Thyroid gland (tissue), 4 donors: ENCODE measurements around the gene PTAFR. TPM values are rescaled to one million over a fixed set of nuclear protein-coding genes. Genes with fewer than 3 reads are reported as not detected.

Source experiments
- DNase-seq, 2 donors: peaks; one replicate each; pipeline ENCODE4 v3.0.0-alpha.2; 2019
- H3K27ac ChIP-seq, 3 donors: fragments of 200-600 bp; sonication (generic); 1 replicate in 2 of 3; 2 replicates in 1 of 3; pipeline ENCODE4 v1.5.1; 2016 to 2019; ENCODE audit warnings: mild to moderate bottlenecking in 1 of 3, moderate library complexity in 1 of 3
- H3K27me3 ChIP-seq: fragments of 200-600 bp; sonication (generic); one replicate; pipeline ENCODE4 v1.5.1; 2019
- H3K36me3 ChIP-seq, 2 donors: fragments of 200-600 bp; sonication (generic); one replicate each; pipeline ENCODE4 v1.5.1; 2016 to 2019
- H3K4me1 ChIP-seq, 2 donors: fragments of 200-600 bp; sonication (generic); one replicate each; pipeline ENCODE4 v1.5.1; 2017 to 2019
- H3K4me3 ChIP-seq, 3 donors: fragments of 200-600 bp; sonication (generic); replicated peaks in 1 of 3; 1 replicate in 2 of 3; 2 replicates in 1 of 3; pipeline ENCODE4 v1.5.1; 2016; ENCODE audit warnings: mild to moderate bottlenecking in 1 of 3
- H3K9me3 ChIP-seq: fragments of 200-600 bp; sonication (generic); one replicate; pipeline ENCODE4 v1.5.1; 2017
- POLR2A ChIP-seq, 2 donors: fragments of 450-650 bp; IDR thresholded peaks; one replicate each; pipeline ENCODE4 v1.6.1; 2017; ENCODE audit warnings: antibody characterized with exemption in 2 of 2, mild to moderate bottlenecking in 2 of 2, moderate library complexity in 1 of 2
- WGBS, 2 donors: methylation state at CpG; one replicate each; pipeline ENCODE4 v1.1.5; 2017; 5-methylcytosine and 5-hydroxymethylcytosine counted together
- intact Hi-C: fragments of 100-400 bp; cut with DNase I; formaldehyde crosslinking; loops from one replicate; pipeline ENCODE4 v1.15.1; 2023
- total RNA-seq, 4 donors: library from RNA; depleted of rRNA; stranded (reverse); fragments of >200 nt; gene quantifications; one replicate each; pipeline ENCODE4 v1.2.3, GENCODE V29; 2016
- TF ChIP-seq, protein P1 (sequence below), 6 experiments: fragments of 200-600 bp in 3 of 6; fragments of 450-650 bp in 3 of 6; sonication (generic) in 3 of 6; IDR thresholded peaks; one replicate each; pipeline ENCODE4 v1.5.1; 2016 to 2019; ENCODE audit warnings: antibody characterized with exemption in 6 of 6, mild to moderate bottlenecking in 2 of 6, inconsistent platforms in 1 of 6, moderate library complexity in 1 of 6

Gene PTAFR
- total RNA-seq, 4 donors from 2014 or later = 1.4 to 2.0 (median 1.6) TPM

DNA sequence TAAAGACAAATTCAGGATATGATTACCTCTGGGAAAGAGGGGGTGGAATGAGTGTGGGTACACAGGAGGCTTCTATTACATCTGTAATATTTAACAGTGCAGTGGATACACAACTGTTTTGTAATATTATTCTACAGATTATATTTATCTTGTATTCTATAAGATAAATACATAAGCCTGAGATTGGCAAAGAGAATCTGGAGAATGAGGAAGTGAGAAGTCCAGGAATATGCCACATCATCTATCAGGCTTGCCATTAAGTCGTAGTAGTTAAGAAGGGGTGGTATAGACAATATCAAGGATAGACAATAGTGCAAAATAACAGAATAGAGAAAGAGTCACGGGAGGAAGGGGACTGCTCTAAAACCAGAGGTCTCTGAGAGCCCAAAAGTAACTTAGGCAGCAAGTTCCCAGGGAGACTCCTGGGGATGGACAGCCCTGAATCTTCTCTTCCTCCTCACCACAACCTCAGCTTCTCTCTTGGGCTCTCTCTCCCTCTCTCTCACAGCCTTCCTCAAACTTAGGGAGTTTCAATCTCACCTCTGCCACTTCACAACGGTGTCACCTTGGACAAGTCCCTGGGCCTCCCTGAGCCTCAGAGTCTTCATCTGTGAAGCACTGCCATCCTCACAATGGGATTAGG is 14.0 kb upstream of the PTAFR start:
- TF ChIP-seq, protein P1, sequence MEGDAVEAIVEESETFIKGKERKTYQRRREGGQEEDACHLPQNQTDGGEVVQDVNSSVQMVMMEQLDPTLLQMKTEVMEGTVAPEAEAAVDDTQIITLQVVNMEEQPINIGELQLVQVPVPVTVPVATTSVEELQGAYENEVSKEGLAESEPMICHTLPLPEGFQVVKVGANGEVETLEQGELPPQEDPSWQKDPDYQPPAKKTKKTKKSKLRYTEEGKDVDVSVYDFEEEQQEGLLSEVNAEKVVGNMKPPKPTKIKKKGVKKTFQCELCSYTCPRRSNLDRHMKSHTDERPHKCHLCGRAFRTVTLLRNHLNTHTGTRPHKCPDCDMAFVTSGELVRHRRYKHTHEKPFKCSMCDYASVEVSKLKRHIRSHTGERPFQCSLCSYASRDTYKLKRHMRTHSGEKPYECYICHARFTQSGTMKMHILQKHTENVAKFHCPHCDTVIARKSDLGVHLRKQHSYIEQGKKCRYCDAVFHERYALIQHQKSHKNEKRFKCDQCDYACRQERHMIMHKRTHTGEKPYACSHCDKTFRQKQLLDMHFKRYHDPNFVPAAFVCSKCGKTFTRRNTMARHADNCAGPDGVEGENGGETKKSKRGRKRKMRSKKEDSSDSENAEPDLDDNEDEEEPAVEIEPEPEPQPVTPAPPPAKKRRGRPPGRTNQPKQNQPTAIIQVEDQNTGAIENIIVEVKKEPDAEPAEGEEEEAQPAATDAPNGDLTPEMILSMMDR (IDR thresholded peaks at IDR 0.05) = no peak
- TF ChIP-seq POLR2A (IDR thresholded peaks at IDR 0.05) = no peak

DNA sequence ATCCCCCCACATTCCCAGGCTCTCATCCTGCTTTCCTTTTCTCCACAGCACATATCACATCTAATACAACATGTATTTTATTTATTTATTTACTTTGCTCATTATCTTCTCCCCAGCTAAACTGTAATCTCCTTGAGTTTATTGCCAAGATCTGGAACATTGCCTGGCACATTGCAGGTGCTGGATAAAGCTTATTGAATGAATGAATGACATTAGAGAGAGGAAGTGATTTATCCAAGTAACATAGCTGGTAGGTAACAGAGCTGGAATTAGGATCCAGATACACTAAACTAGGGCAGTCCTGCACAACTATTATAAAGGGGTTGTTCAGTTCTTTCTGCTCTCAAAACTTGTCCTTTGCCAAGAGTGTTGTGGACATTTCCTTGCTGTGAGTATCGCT is 8.6 kb upstream of the PTAFR start:
- H3K36me3 ChIP-seq = no peaks in the 10 kb centered on the region
- DNase-seq = no peak
- H3K27me3 ChIP-seq = no peaks in the 10 kb centered on the region
- H3K9me3 ChIP-seq = no peaks in the 10 kb centered on the region
- TF ChIP-seq, protein P1 (IDR thresholded peaks at IDR 0.05) = no peak
- TF ChIP-seq POLR2A (IDR thresholded peaks at IDR 0.05) = no peak
- H3K4me1 ChIP-seq = peaks cover 4 to 11% of the 10 kb centered on the region in 2 donors
- intact Hi-C loops = no loop called here
- H3K4me3 ChIP-seq = no peak overlapping the region
- WGBS, 2 donors = 92 to 93% methylated on average over 1 of the region's 1 CpG
- no peak overlapping the region for H3K27ac ChIP-seq

More for the DNA sequence above, 14.0 kb upstream of the PTAFR start:
- no peak for DNase-seq
- H3K36me3 ChIP-seq = no peaks in the 10 kb centered on the region
- H3K4me3 ChIP-seq = no peak overlapping the region
- no peak overlapping the region for H3K27ac ChIP-seq
- no peaks in the 10 kb centered on the region for H3K4me1 ChIP-seq
- no peaks in the 10 kb centered on the region for H3K9me3 ChIP-seq
- intact Hi-C loops = no loop called here
- H3K27me3 ChIP-seq = no peaks in the 10 kb centered on the region
- WGBS, 2 donors = 69 to 86% methylated on average over 3 of the region's 3 CpGs

DNA sequence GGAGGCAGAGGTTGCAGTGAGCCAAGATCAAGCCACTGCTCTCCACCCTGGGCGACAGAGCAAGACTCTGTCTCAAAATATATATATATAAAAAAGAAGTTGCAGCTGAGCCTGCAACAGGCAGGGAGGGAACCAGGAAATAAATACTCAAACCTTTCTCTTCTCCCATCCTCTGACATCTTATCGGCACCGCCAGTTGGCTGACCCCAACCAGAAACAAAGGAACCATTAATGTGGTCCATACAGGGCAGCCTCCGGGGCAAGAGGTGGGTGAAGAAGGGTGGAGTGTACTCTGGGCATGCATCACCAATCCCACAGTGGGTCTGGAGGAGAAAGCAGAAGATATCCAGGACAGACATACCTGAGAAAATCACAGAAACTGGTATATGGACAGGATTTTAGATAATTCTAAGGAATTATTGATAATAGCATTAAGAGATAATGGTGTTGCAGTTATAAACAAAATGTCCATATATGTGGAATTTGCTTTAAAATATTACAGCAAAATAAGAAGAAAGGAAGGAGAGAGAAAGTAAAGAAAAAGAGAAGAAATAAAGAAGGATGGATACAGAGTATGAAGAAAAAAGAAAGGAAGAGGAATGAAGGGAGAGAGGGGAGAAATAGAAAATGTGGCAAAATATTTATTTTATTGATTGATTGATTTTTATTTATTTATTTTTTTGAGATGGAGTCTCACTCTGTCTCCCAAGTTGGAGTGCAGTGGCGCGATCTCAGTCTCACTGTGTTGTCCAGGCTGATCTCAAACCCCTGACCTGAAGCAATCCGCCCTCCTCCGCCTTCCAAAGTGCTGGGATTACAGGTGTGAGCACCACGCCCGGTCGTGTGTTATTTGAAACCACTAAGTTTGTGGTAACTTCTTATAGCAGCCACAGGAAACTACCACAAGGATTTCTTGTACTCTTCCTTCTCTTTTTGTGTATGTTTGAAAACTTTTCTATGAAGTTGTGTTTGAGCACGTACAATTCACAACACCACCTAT is 4.1 kb upstream of the PTAFR start:
- no peaks in the 10 kb centered on the region for H3K36me3 ChIP-seq
- 67 to 70% methylated on average over 12 of the region's 12 CpGs for WGBS, 2 donors

DNA sequence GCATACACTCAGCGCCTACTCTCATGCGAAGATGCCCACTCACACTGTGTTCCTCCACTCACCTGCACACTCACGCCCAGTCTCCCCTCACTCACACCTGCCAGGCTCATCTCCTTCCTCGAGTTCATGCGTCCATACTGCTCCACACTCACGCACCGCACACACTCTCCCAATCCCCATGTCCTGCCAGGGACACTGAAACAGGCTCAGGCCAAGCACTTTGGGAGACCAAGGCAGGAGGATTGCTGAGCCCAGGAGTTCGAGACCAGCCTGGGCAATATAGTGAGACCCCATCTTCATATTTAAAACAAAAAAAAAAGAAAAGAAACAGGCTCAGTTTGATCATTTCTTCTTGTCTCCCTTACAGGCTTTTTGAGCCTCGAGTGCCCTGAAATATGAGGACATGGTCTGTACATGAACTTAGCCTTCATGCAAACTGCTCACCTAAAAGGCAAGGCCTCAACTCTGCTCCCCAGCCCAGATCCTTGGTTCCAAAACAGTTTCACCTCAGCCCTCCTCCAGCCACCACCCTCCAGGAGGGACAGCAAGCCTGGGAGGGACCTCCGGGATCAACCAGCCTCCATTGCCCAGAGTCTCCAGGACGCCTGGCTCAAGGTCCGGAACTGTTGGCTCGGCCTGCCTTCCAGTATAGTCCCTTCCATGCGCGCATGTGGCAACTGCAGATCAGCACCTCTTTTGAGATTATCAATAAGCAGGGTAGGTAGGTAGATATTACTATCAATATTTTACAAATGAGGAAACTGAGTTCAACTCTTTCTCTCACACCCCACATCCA is 2.4 kb upstream of the PTAFR start:
- WGBS, 2 donors = 90 to 93% methylated on average over 15 of the region's 15 CpGs
- intact Hi-C loops = no loop called here

More for the DNA sequence above, 4.1 kb upstream of the PTAFR start:
- H3K27ac ChIP-seq = no peak overlapping the region
- H3K4me1 ChIP-seq = peaks cover 32 to 34% of the 10 kb centered on the region in 2 donors
- H3K4me3 ChIP-seq = no peak overlapping the region
- H3K9me3 ChIP-seq = no peaks in the 10 kb centered on the region
- intact Hi-C loops = no loop called here
- TF ChIP-seq, protein P1 (IDR thresholded peaks at IDR 0.05) = no peak
- no peak for TF ChIP-seq POLR2A (IDR thresholded peaks at IDR 0.05)
- DNase-seq = no peak
- no peaks in the 10 kb centered on the region for H3K27me3 ChIP-seq

More for the DNA sequence above, 2.4 kb upstream of the PTAFR start:
- Histone ChIP-seq H3K9me3 (no peaks in the 10 kb centered on the region), H3K4me1 (peaks cover 49% of the 10 kb centered on the region in 2 donors), H3K4me3 (no peak overlapping the region), H3K27ac (peak overlapping the region in 1 of 3 donors; percentile 91), H3K27me3 (no peaks in the 10 kb centered on the region), H3K36me3 (no peaks in the 10 kb centered on the region)
- no peak for DNase-seq
- no peak for TF ChIP-seq POLR2A (IDR thresholded peaks at IDR 0.05)
- TF ChIP-seq, protein P1 (IDR thresholded peaks at IDR 0.05) = no peak
